H1 (cell line): Measurements from ENCODE around the gene CCDC24. TPM values are rescaled to one million over a fixed set of nuclear protein-coding genes. Genes with fewer than 3 reads are reported as not detected.
A peak's percentile ranks its signal among the peaks of the same experiment; 100 is the strongest.

ENCODE experiments used
- ASH2L ChIP-seq: fragments of 200-600, 300-600 bp; sonication (generic); IDR thresholded peaks from one replicate; pipeline ENCODE4 v1.7.1; 2017; ENCODE audit warnings: low read length
- ATF2 ChIP-seq: IDR thresholded peaks from 2 replicates; pipeline ENCODE4 v1.6.1; 2012; ENCODE audit warnings: low read length, inconsistent platforms
- BACH1 ChIP-seq: IDR thresholded peaks from 2 replicates; pipeline ENCODE4 v1.6.1; 2012; ENCODE audit warnings: low read length, improper control_type of control experiment
- BCL11A ChIP-seq, 2 experiments: IDR thresholded peaks; one replicate each; pipeline ENCODE4 v1.6.1; 2011; ENCODE audit warnings: low read depth in 2 of 2, low read length in 2 of 2, mild to moderate bottlenecking in 2 of 2
- CREB1 ChIP-seq: IDR thresholded peaks from 2 replicates; pipeline ENCODE4 v1.6.1; 2012; ENCODE audit warnings: inconsistent platforms
- FOSL1 ChIP-seq: IDR thresholded peaks from 2 replicates; pipeline ENCODE4 v1.6.1; 2011; ENCODE audit warnings: mild to moderate bottlenecking, low read depth, low read length, moderate library complexity; ENCODE audit not compliant: insufficient read depth
- GABPA ChIP-seq: IDR thresholded peaks from 2 replicates; pipeline ENCODE4 v1.6.1; 2011; ENCODE audit warnings: mild to moderate bottlenecking, low read length, moderate library complexity, borderline replicate concordance; ENCODE audit not compliant: insufficient read depth
- NANOG ChIP-seq: IDR thresholded peaks from 2 replicates; pipeline ENCODE4 v1.6.1; 2011; ENCODE audit warnings: low read length, low read depth, mild to moderate bottlenecking, inconsistent platforms; ENCODE audit not compliant: insufficient read depth, poor library complexity, severe bottlenecking
- POLR2AphosphoS5 ChIP-seq: IDR thresholded peaks from 2 replicates; pipeline ENCODE4 v1.6.1; 2011; ENCODE audit warnings: low read depth, low read length
- SIN3A ChIP-seq, 2 experiments: IDR thresholded peaks in 1 of 2; conservative IDR thresholded peaks in 1 of 2; 2 replicates each; pipeline ENCODE4 v1.6.1; 2011 to 2012; ENCODE audit warnings: low read length in 2 of 2, improper control_type of control experiment in 1 of 2, low read depth in 1 of 2, mild to moderate bottlenecking in 1 of 2
- SIX5 ChIP-seq: IDR thresholded peaks from 2 replicates; pipeline ENCODE4 v1.6.1; 2011; ENCODE audit warnings: mild to moderate bottlenecking, low read depth, low read length
- YY1 ChIP-seq: IDR thresholded peaks from 2 replicates; pipeline ENCODE4 v1.6.1; 2011; ENCODE audit warnings: low read depth, mild to moderate bottlenecking, low read length
- polyA plus RNA-seq, 7 experiments: library from polyadenylated mRNA; depleted of rRNA in 3 of 7; stranded (reverse) in 5 of 7; unstranded in 2 of 7; fragments of >200 nt in 5 of 7; fragments of 200-250 nt in 2 of 7; gene quantifications; 1 replicate in 5 of 7; 2 replicates in 1 of 7; 4 replicates in 1 of 7; pipeline versions ENCODE4 v1.2.1 to v1.2.3, GENCODE V29; 2011 to 2013; ENCODE audit warnings: missing spikeins in 2 of 7, mixed read lengths in 2 of 7
- total RNA-seq: library from RNA; stranded (reverse); fragmentation: NEBNext Ultra II Directional; extraction: Animal tissue kit (Norgen Biotek cat#: 25700); gene quantifications from 2 replicates; pipeline ENCODE4 v1.2.1, GENCODE V29; 2021

The CCDC24 gene
- total and polyA plus RNA-seq, 2 of the 8 experiments (the other 6 are each of a cell fraction or from before 2014, with no cell fraction given) = 11.2 to 11.4 TPM

DNA sequence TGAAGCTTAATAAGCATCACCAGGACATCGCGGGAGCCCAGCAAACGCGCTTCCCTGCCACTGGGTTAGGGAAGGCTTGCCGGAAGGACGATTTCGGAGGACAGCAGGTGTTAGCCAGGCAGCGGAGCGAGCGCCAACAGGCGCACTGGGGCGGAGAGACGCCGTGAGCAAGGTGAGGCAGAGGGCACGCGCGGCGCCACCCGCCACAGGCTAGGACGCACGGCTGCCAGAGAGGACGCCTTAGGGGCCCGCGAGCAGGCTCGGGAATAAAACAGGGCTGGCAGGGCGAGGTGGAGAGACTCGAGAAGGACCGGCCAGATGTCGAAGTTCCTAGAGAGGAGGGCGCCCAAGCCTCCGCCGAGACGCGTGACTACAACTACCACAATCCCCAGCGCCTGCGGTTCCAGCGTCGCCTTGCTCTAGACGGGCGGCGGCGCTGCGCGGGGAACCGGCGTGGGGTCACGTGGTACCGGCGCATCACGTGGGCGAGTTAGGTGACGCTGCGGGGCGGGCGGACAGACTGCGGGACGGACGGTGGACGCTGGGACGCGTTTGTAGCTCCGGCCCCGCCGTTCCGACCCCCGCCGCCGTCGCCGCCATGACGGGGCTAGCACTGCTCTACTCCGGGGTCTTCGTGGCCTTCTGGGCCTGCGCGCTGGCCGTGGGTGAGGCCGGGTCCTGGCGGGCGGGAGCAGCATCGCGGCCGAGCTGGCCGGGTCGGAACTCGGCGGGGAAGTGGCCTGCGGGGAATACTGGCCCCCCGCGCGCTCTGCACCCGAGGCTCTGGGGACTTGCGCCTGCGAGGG lies 16.8 kb upstream of the CCDC24 start, which contains the start of gene ATP6V0B (continued):
- TF ChIP-seq ATF2 (peak; percentile 68; the same call in 1 of the 2 replicates), BCL11A (IDR thresholded peaks at IDR 0.05; ENCODE audit: low read depth in 2 of 2, low read length in 2 of 2) (no peak), FOSL1 (no peak), ASH2L (peak; percentile 78), SIN3A (conservative IDR thresholded peaks at IDR 0.05 in 1 of 2, IDR thresholded peaks at IDR 0.05 in 1 of 2; ENCODE audit: low read depth in 1 of 2, low read length in 2 of 2) (0 out of 4 replicates have a peak, but pooled peaks of 1 of the 2 experiments have one; percentile 77), CREB1 (peak; percentile 98), BACH1 (no peak), YY1 (peak; percentile 52; the same call in 1 of the 2 replicates), NANOG (no peak), GABPA (no peak), SIX5 (peak; percentile 79), POLR2AphosphoS5 (peak; percentile 45)
